Loucy (cell line): ENCODE data around the gene TMEM117.
"Not testable (repeated sequence)": the region's sequence is repeated elsewhere in the genome, so short reads cannot be mapped to it uniquely, and the experiment has no call there.

Source experiments
- H2AFZ ChIP-seq: fragments of 200-600 bp; sonication (generic); 2 replicates; pipeline ENCODE4 v1.6.0; 2016; ENCODE audit warnings: antibody characterized with exemption, mild to moderate bottlenecking, low read length, moderate library complexity
- H3F3A ChIP-seq: fragments of 200-600 bp; 2 replicates; pipeline ENCODE4 v1.6.0; 2016; ENCODE audit warnings: antibody characterized with exemption, low read depth, mild to moderate bottlenecking
- H3K27me3 ChIP-seq: fragments of 200-600 bp; sonication (generic); 2 replicates; pipeline ENCODE4 v1.6.1; 2014; ENCODE audit warnings: low read length, mild to moderate bottlenecking; ENCODE audit not compliant: insufficient read depth, poor library complexity, severe bottlenecking
- H3K36me3 ChIP-seq: fragments of 200-600 bp; sonication (generic); 2 replicates; pipeline ENCODE4 v1.6.1; 2016; ENCODE audit warnings: low read length; ENCODE audit not compliant: insufficient read depth
- H3K4me1 ChIP-seq: fragments of 200-600 bp; sonication (generic); 2 replicates; pipeline ENCODE4 v1.5.1; 2014; ENCODE audit warnings: low read length, mild to moderate bottlenecking; ENCODE audit not compliant: insufficient read depth, poor library complexity, severe bottlenecking
- H3K4me2 ChIP-seq: fragments of 200-600 bp; sonication (generic); 2 replicates; pipeline ENCODE4 v1.6.0; 2014; ENCODE audit warnings: antibody characterized with exemption, low read length, low read depth, mild to moderate bottlenecking; ENCODE audit not compliant: poor library complexity, severe bottlenecking
- H3K4me3 ChIP-seq: fragments of 200-600 bp; sonication (generic); 2 replicates; pipeline ENCODE4 v1.5.1; 2014; ENCODE audit warnings: low read length, mild to moderate bottlenecking, mixed read lengths; ENCODE audit not compliant: poor library complexity, severe bottlenecking
- H3K79me2 ChIP-seq: fragments of 200-600 bp; sonication (generic); 2 replicates; pipeline ENCODE4 v1.6.1; 2014; ENCODE audit warnings: low read length; ENCODE audit not compliant: insufficient read depth
- H3K9ac ChIP-seq: fragments of 200-600 bp; sonication (generic); 2 replicates; pipeline ENCODE4 v1.6.0; 2014; ENCODE audit warnings: mild to moderate bottlenecking, low read depth, low read length, moderate library complexity; ENCODE audit not compliant: poor library complexity, severe bottlenecking
- H3K9me2 ChIP-seq: fragments of 200-600 bp; sonication (generic); replicated peaks from 2 replicates; pipeline ENCODE4 v1.6.1; 2016; ENCODE audit warnings: low read depth, low read length, mixed read lengths
- H3K9me3 ChIP-seq: fragments of 200-600 bp; sonication (generic); 2 replicates; pipeline ENCODE4 v1.6.1; 2014; ENCODE audit warnings: mild to moderate bottlenecking, antibody characterized with exemption, low read length, low read depth; ENCODE audit not compliant: insufficient read depth
- H4K20me1 ChIP-seq: fragments of 200-600 bp; sonication (generic); 2 replicates; pipeline ENCODE4 v1.6.0; 2014; ENCODE audit warnings: antibody characterized with exemption, low read length, mild to moderate bottlenecking; ENCODE audit not compliant: insufficient read depth, poor library complexity, severe bottlenecking
- CTCF ChIP-seq: fragments of 200-600 bp; sonication (generic); conservative IDR thresholded peaks from 2 replicates; pipeline ENCODE4 v1.5.1; 2014; ENCODE audit warnings: mild to moderate bottlenecking, antibody characterized with exemption, low read length
- EZH2phosphoT487 ChIP-seq: fragments of 200-600 bp; IDR thresholded peaks from 2 replicates; pipeline ENCODE4 v1.6.1; 2018; ENCODE audit warnings: antibody characterized with exemption, mild to moderate bottlenecking, moderate library complexity, borderline replicate concordance

TMEM117 gene

GRCh38 chr12:44375694-44376093 is 539.8 kb downstream of the TMEM117 start:
- no peak for TF ChIP-seq EZH2phosphoT487
- TF ChIP-seq CTCF, result no peak
- no peaks in the 10 kb centered on the region for H3K9me2 ChIP-seq
- no peak overlapping the region for H3K4me2 ChIP-seq
- no peaks in the 10 kb centered on the region for H3K36me3 ChIP-seq
- no peak overlapping the region for H3K4me3 ChIP-seq
- no peak overlapping the region for H2AFZ ChIP-seq
- H3K4me1 ChIP-seq, result no peaks in the 10 kb centered on the region
- H3F3A ChIP-seq, result no peaks in the 10 kb centered on the region
- H3K79me2 ChIP-seq, result no peaks in the 10 kb centered on the region
- H3K27me3 ChIP-seq, result no peaks in the 10 kb centered on the region
- no peaks in the 10 kb centered on the region for H4K20me1 ChIP-seq
- no peak overlapping the region for H3K9ac ChIP-seq
- H3K9me3 ChIP-seq, result no peaks in the 10 kb centered on the region

DNA sequence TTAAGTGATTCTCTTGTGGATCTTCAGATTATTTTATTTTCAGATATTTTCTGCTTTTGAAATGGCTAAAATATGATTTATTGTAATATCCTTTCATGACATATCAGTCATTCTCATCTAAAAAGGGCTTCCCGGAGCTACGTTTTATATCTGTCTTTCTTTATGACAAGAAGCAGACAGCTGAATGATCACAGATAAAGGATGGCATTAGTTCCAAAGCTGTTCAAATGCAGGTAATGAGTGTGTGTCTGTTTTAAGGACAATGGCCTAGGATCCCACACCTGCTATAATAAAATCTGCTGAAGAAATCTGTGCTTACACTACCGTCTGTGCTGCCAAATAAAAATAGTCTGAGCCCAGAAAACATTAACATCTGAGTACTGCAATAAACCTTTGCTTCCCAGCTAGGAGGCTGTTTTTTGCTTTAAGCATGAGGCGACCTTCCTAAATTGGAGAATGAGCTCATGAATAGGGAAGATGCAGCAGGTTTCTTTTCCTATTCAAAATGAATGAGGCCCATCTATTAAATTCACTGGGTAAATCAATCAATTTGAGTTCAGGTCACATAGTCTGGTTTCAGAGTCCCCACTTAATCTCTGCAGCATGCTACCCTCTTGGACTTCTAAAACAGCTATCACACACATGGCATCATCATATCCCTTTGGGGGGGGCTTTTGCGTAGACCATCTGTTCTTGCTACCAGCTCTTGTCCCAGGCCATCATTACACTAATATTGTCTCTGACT is 541.7 kb downstream of the TMEM117 start:
- H3K4me2 ChIP-seq, result no peak overlapping the region
- no peaks in the 10 kb centered on the region for H3K27me3 ChIP-seq

GRCh38 chr12:44379113-44379512 is 543.2 kb downstream of the TMEM117 start:
- H3K36me3 ChIP-seq, H3F3A ChIP-seq, H3K79me2 ChIP-seq, H3K4me3 ChIP-seq, H3K4me1 ChIP-seq, H3K9me2 ChIP-seq, H2AFZ ChIP-seq, H3K9ac ChIP-seq, H3K4me2 ChIP-seq, H4K20me1 ChIP-seq, H3K9me3 ChIP-seq, H3K27me3 ChIP-seq: not testable (repeated sequence)

More for the DNA sequence above, 541.7 kb downstream of the TMEM117 start:
- no peaks in the 10 kb centered on the region for H3K79me2 ChIP-seq
- H3K4me3 ChIP-seq, result no peak overlapping the region
- H3K9me3 ChIP-seq, result no peaks in the 10 kb centered on the region
- H3K9ac ChIP-seq, result no peak overlapping the region
- no peak overlapping the region for H2AFZ ChIP-seq
- H4K20me1 ChIP-seq, result no peaks in the 10 kb centered on the region
- TF ChIP-seq CTCF, result no peak
- TF ChIP-seq EZH2phosphoT487, result no peak
- no peaks in the 10 kb centered on the region for H3F3A ChIP-seq
- H3K36me3 ChIP-seq, result no peaks in the 10 kb centered on the region
- H3K4me1 ChIP-seq, result no peaks in the 10 kb centered on the region
- H3K9me2 ChIP-seq, result no peaks in the 10 kb centered on the region

- H3K9me2 ChIP-seq, result no peaks in the 10 kb centered on the region
- no peaks in the 10 kb centered on the region for H3K9me3 ChIP-seq
- no peaks in the 10 kb centered on the region for H3F3A ChIP-seq
- no peaks in the 10 kb centered on the region for H3K27me3 ChIP-seq
- no peaks in the 10 kb centered on the region for H3K79me2 ChIP-seq
- H3K4me1 ChIP-seq, result no peaks in the 10 kb centered on the region
- H3K4me3 ChIP-seq, result no peak overlapping the region
- no peaks in the 10 kb centered on the region for H4K20me1 ChIP-seq
- H3K36me3 ChIP-seq, result no peaks in the 10 kb centered on the region
- TF ChIP-seq CTCF (no peak), EZH2phosphoT487 (no peak)
- H3K4me2 ChIP-seq, result no peak overlapping the region
- H3K9ac ChIP-seq, result no peak overlapping the region
- no peak overlapping the region for H2AFZ ChIP-seq
Measured at GRCh38 chr12:44379831-44380230, 544.0 kb downstream of the TMEM117 start.
